WTC11 (cell line): ENCODE measurements around the gene ZNF786. TPM values are rescaled to one million over a fixed set of nuclear protein-coding genes. Genes with fewer than 3 reads are reported as not detected.

Source experiments
- CREB1 ChIP-seq: sonication (generic); formaldehyde crosslinking; IDR thresholded peaks from 2 replicates; pipeline ENCODE4 v1.8.0; 2023; ENCODE audit warnings: mild to moderate bottlenecking, missing genetic modification reagents
- EMX1 ChIP-seq: fragments of 250-450 bp; sonication (Bioruptor Pico); IDR thresholded peaks from 2 replicates; pipeline ENCODE4 v1.8.0; 2021; ENCODE audit warnings: mild to moderate bottlenecking
- ETV6 ChIP-seq: sonication (generic); formaldehyde crosslinking; IDR thresholded peaks from 2 replicates; pipeline ENCODE4 v1.8.1; 2022; ENCODE audit warnings: mild to moderate bottlenecking, missing genetic modification reagents
- GABPB1 ChIP-seq: sonication (generic); formaldehyde crosslinking; IDR thresholded peaks from 2 replicates; pipeline ENCODE4 v1.8.1; 2023; ENCODE audit warnings: mild to moderate bottlenecking, missing genetic modification reagents
- KAT7 ChIP-seq: sonication (generic); formaldehyde crosslinking; IDR thresholded peaks from 2 replicates; pipeline ENCODE4 v1.8.1; 2023; ENCODE audit warnings: missing genetic modification reagents, mild to moderate bottlenecking, borderline replicate concordance
- MYBL2 ChIP-seq: sonication (generic); formaldehyde crosslinking; IDR thresholded peaks from 2 replicates; pipeline ENCODE4 v1.8.1; 2023; ENCODE audit warnings: mild to moderate bottlenecking, moderate library complexity, missing genetic modification reagents
- NFYB ChIP-seq: sonication (generic); formaldehyde crosslinking; conservative IDR thresholded peaks from 2 replicates; pipeline ENCODE4 v1.8.0; 2022; ENCODE audit warnings: low read depth, missing genetic modification reagents
- NR2C2 ChIP-seq: sonication (generic); formaldehyde crosslinking; IDR thresholded peaks from 2 replicates; pipeline ENCODE4 v1.8.0; 2022; ENCODE audit warnings: mild to moderate bottlenecking, missing genetic modification reagents
- RELA ChIP-seq: sonication (generic); formaldehyde crosslinking; IDR thresholded peaks from 2 replicates; pipeline ENCODE4 v1.8.1; 2022; ENCODE audit warnings: missing genetic modification reagents, mild to moderate bottlenecking, borderline replicate concordance
- SMAD4 ChIP-seq: sonication (generic); formaldehyde crosslinking; IDR thresholded peaks from 2 replicates; pipeline ENCODE4 v1.8.0; 2022; ENCODE audit warnings: mild to moderate bottlenecking, missing genetic modification reagents
- SP1 ChIP-seq: sonication (generic); formaldehyde crosslinking; conservative IDR thresholded peaks from 2 replicates; pipeline ENCODE4 v1.8.1; 2022; ENCODE audit warnings: missing genetic modification reagents
- TEAD1 ChIP-seq: sonication (generic); formaldehyde crosslinking; IDR thresholded peaks from 2 replicates; pipeline ENCODE4 v1.8.0; 2022; ENCODE audit warnings: mild to moderate bottlenecking, missing genetic modification reagents
- ZNF121 ChIP-seq: sonication (generic); formaldehyde crosslinking; IDR thresholded peaks from 2 replicates; pipeline ENCODE4 v1.8.0; 2023; ENCODE audit warnings: missing genetic modification reagents
- ZNF317 ChIP-seq: sonication (generic); formaldehyde crosslinking; IDR thresholded peaks from 2 replicates; pipeline ENCODE4 v1.8.1; 2023; ENCODE audit warnings: low read depth, mild to moderate bottlenecking, moderate library complexity, missing genetic modification reagents, borderline replicate concordance
- ZNF416 ChIP-seq: fragments of 250-450 bp; sonication (Bioruptor Pico); IDR thresholded peaks from 2 replicates; pipeline ENCODE4 v1.9.0; 2021; ENCODE audit warnings: mild to moderate bottlenecking, inconsistent platforms
- total RNA-seq: library from RNA; stranded (reverse); gene quantifications from 3 replicates; pipeline ENCODE4 v1.2.3, GENCODE V29; 2021
- TF ChIP-seq, protein P1 (sequence below): fragments of 250-450 bp; sonication (Bioruptor Pico); IDR thresholded peaks from 2 replicates; pipeline ENCODE4 v1.9.0; 2021; ENCODE audit warnings: mild to moderate bottlenecking, borderline replicate concordance
- TF ChIP-seq, protein P2 (sequence below): sonication (generic); formaldehyde crosslinking; IDR thresholded peaks from 2 replicates; pipeline ENCODE4 v1.8.1; 2022; ENCODE audit warnings: mild to moderate bottlenecking, moderate library complexity, missing genetic modification reagents
- TF ChIP-seq, protein P3 (sequence below): fragments of 250-450 bp; sonication (Bioruptor Pico); IDR thresholded peaks from 2 replicates; pipeline ENCODE4 v1.8.0; 2021; ENCODE audit warnings: mild to moderate bottlenecking
- TF ChIP-seq, protein P4 (sequence below): sonication (generic); formaldehyde crosslinking; IDR thresholded peaks from 2 replicates; pipeline ENCODE4 v1.8.1; 2023; ENCODE audit warnings: mild to moderate bottlenecking, missing genetic modification reagents
- TF ChIP-seq, protein P5 (sequence below): sonication (generic); formaldehyde crosslinking; IDR thresholded peaks from 2 replicates; pipeline ENCODE4 v1.8.0; 2022; ENCODE audit warnings: mild to moderate bottlenecking, missing genetic modification reagents
- TF ChIP-seq, protein P6 (sequence below): sonication (generic); formaldehyde crosslinking; IDR thresholded peaks from 2 replicates; pipeline ENCODE4 v1.8.1; 2023; ENCODE audit warnings: mild to moderate bottlenecking, missing genetic modification reagents, moderate library complexity
- TF ChIP-seq, protein P7 (sequence below): fragments of 250-450 bp; sonication (Bioruptor Pico); IDR thresholded peaks from 2 replicates; pipeline ENCODE4 v1.9.0; 2021; ENCODE audit warnings: mild to moderate bottlenecking
- TF ChIP-seq, protein P8 (sequence below): sonication (generic); formaldehyde crosslinking; IDR thresholded peaks from 2 replicates; pipeline ENCODE4 v1.8.0; 2022; ENCODE audit warnings: mild to moderate bottlenecking, missing genetic modification reagents
- TF ChIP-seq, protein P9 (sequence below): sonication (generic); formaldehyde crosslinking; IDR thresholded peaks from 2 replicates; pipeline ENCODE4 v1.8.1; 2022; ENCODE audit warnings: low read depth, missing genetic modification reagents, borderline replicate concordance

The ZNF786 gene
- total RNA-seq, 1 experiment from 2014 or later: 11.4 TPM

DNA sequence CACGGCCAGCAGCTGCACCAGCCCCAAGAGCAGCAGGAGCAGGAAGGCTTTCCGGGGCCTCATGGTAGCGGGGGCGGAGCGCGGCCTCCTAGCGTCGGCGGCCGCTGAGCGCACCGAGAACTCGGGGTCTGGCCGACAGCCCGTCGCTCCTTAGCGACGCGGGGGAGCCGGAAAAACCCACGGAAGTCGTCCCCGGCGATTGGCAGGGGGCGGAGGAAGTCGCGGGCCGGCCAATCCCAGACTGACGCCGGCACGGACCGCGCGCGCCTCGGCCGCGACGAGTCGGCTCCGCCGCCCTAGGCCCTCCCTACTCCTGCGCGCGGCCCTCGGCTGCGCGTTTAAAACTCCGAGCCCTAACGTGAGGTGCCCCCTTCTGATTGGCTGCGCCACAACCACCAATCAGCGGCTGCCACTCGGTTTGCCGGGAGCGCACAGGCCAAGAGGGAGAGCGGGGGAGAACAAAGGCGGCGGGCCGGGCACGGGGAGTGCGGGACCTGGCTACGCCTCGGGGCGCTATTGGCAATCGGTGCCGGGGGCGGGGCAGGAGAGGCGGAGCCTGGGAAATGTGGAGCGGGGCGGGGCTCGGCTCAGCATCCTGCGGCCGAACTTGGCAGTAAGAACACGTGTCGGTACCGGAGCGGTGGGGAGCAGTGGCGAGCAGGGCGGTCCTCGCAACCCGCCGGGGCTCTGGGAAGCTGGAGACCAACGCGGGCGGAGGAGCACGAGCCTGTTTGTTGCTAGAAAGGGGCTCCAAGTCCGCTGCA is 62.0 kb downstream of the ZNF786 start, which contains the start of gene PDIA4 (continued):
- TF ChIP-seq ZNF317 (CRISPR knock-in tag): 0 out of 2 replicates have a peak, but pooled peaks have one; percentile 15
- TF ChIP-seq, protein P1, sequence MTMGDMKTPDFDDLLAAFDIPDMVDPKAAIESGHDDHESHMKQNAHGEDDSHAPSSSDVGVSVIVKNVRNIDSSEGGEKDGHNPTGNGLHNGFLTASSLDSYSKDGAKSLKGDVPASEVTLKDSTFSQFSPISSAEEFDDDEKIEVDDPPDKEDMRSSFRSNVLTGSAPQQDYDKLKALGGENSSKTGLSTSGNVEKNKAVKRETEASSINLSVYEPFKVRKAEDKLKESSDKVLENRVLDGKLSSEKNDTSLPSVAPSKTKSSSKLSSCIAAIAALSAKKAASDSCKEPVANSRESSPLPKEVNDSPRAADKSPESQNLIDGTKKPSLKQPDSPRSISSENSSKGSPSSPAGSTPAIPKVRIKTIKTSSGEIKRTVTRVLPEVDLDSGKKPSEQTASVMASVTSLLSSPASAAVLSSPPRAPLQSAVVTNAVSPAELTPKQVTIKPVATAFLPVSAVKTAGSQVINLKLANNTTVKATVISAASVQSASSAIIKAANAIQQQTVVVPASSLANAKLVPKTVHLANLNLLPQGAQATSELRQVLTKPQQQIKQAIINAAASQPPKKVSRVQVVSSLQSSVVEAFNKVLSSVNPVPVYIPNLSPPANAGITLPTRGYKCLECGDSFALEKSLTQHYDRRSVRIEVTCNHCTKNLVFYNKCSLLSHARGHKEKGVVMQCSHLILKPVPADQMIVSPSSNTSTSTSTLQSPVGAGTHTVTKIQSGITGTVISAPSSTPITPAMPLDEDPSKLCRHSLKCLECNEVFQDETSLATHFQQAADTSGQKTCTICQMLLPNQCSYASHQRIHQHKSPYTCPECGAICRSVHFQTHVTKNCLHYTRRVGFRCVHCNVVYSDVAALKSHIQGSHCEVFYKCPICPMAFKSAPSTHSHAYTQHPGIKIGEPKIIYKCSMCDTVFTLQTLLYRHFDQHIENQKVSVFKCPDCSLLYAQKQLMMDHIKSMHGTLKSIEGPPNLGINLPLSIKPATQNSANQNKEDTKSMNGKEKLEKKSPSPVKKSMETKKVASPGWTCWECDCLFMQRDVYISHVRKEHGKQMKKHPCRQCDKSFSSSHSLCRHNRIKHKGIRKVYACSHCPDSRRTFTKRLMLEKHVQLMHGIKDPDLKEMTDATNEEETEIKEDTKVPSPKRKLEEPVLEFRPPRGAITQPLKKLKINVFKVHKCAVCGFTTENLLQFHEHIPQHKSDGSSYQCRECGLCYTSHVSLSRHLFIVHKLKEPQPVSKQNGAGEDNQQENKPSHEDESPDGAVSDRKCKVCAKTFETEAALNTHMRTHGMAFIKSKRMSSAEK (CRISPR knock-in tag): no peak
- TF ChIP-seq, protein P2, sequence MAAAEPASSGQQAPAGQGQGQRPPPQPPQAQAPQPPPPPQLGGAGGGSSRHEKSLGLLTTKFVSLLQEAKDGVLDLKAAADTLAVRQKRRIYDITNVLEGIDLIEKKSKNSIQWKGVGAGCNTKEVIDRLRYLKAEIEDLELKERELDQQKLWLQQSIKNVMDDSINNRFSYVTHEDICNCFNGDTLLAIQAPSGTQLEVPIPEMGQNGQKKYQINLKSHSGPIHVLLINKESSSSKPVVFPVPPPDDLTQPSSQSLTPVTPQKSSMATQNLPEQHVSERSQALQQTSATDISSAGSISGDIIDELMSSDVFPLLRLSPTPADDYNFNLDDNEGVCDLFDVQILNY (CRISPR knock-in tag): peak; percentile 94
- TF ChIP-seq ZNF416 (CRISPR knock-in tag): peak; percentile 72; the same call in 1 of the 2 replicates
- no peak for TF ChIP-seq NR2C2 (CRISPR knock-in tag)
- TF ChIP-seq, protein P3, sequence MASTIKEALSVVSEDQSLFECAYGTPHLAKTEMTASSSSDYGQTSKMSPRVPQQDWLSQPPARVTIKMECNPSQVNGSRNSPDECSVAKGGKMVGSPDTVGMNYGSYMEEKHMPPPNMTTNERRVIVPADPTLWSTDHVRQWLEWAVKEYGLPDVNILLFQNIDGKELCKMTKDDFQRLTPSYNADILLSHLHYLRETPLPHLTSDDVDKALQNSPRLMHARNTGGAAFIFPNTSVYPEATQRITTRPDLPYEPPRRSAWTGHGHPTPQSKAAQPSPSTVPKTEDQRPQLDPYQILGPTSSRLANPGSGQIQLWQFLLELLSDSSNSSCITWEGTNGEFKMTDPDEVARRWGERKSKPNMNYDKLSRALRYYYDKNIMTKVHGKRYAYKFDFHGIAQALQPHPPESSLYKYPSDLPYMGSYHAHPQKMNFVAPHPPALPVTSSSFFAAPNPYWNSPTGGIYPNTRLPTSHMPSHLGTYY (CRISPR knock-in tag): no peak
- TF ChIP-seq KAT7: no peak
- peak; percentile 93 for TF ChIP-seq SP1 (CRISPR knock-in tag)
- TF ChIP-seq ETV6: peak; percentile 84
- 0 out of 2 replicates have a peak, but pooled peaks have one; percentile 27 for TF ChIP-seq MYBL2 (CRISPR knock-in tag)
- no peak for TF ChIP-seq SMAD4 (CRISPR knock-in tag)
- TF ChIP-seq NFYB (CRISPR knock-in tag): peak; percentile 77
- TF ChIP-seq GABPB1 (CRISPR knock-in tag): 0 out of 2 replicates have a peak, but pooled peaks have one; percentile 28
- 0 out of 2 replicates have a peak, but pooled peaks have one; percentile 1 for TF ChIP-seq ZNF121 (CRISPR knock-in tag)
- TF ChIP-seq, protein P4, sequence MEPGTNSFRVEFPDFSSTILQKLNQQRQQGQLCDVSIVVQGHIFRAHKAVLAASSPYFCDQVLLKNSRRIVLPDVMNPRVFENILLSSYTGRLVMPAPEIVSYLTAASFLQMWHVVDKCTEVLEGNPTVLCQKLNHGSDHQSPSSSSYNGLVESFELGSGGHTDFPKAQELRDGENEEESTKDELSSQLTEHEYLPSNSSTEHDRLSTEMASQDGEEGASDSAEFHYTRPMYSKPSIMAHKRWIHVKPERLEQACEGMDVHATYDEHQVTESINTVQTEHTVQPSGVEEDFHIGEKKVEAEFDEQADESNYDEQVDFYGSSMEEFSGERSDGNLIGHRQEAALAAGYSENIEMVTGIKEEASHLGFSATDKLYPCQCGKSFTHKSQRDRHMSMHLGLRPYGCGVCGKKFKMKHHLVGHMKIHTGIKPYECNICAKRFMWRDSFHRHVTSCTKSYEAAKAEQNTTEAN (CRISPR knock-in tag): no peak
- TF ChIP-seq, protein P5, sequence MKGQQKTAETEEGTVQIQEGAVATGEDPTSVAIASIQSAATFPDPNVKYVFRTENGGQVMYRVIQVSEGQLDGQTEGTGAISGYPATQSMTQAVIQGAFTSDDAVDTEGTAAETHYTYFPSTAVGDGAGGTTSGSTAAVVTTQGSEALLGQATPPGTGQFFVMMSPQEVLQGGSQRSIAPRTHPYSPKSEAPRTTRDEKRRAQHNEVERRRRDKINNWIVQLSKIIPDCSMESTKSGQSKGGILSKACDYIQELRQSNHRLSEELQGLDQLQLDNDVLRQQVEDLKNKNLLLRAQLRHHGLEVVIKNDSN (CRISPR knock-in tag): peak; percentile 80
- TF ChIP-seq, protein P6, sequence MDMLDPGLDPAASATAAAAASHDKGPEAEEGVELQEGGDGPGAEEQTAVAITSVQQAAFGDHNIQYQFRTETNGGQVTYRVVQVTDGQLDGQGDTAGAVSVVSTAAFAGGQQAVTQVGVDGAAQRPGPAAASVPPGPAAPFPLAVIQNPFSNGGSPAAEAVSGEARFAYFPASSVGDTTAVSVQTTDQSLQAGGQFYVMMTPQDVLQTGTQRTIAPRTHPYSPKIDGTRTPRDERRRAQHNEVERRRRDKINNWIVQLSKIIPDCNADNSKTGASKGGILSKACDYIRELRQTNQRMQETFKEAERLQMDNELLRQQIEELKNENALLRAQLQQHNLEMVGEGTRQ (CRISPR knock-in tag): peak; percentile 79
- TF ChIP-seq EMX1 (CRISPR knock-in tag): no peak
- peak; percentile 56; the same call in 1 of the 2 replicates for TF ChIP-seq CREB1 (CRISPR knock-in tag)
- TF ChIP-seq, protein P7, sequence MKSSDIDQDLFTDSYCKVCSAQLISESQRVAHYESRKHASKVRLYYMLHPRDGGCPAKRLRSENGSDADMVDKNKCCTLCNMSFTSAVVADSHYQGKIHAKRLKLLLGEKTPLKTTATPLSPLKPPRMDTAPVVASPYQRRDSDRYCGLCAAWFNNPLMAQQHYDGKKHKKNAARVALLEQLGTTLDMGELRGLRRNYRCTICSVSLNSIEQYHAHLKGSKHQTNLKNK (CRISPR knock-in tag): no peak
- TF ChIP-seq TEAD1 (CRISPR knock-in tag): peak; percentile 78; the same call in 1 of the 2 replicates
- TF ChIP-seq, protein P8, sequence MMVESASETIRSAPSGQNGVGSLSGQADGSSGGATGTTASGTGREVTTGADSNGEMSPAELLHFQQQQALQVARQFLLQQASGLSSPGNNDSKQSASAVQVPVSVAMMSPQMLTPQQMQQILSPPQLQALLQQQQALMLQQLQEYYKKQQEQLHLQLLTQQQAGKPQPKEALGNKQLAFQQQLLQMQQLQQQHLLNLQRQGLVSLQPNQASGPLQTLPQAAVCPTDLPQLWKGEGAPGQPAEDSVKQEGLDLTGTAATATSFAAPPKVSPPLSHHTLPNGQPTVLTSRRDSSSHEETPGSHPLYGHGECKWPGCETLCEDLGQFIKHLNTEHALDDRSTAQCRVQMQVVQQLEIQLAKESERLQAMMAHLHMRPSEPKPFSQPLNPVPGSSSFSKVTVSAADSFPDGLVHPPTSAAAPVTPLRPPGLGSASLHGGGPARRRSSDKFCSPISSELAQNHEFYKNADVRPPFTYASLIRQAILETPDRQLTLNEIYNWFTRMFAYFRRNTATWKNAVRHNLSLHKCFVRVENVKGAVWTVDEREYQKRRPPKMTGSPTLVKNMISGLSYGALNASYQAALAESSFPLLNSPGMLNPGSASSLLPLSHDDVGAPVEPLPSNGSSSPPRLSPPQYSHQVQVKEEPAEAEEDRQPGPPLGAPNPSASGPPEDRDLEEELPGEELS (CRISPR knock-in tag): peak; percentile 52
- TF ChIP-seq RELA: peak; percentile 76; the same call in 1 of the 2 replicates
- TF ChIP-seq, protein P9, sequence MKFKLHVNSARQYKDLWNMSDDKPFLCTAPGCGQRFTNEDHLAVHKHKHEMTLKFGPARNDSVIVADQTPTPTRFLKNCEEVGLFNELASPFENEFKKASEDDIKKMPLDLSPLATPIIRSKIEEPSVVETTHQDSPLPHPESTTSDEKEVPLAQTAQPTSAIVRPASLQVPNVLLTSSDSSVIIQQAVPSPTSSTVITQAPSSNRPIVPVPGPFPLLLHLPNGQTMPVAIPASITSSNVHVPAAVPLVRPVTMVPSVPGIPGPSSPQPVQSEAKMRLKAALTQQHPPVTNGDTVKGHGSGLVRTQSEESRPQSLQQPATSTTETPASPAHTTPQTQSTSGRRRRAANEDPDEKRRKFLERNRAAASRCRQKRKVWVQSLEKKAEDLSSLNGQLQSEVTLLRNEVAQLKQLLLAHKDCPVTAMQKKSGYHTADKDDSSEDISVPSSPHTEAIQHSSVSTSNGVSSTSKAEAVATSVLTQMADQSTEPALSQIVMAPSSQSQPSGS (CRISPR knock-in tag): 0 out of 2 replicates have a peak, but pooled peaks have one; percentile 9
